HepG2 (cell line): ENCODE measurements around the gene TMEM218. TPM values are rescaled to one million over a fixed set of nuclear protein-coding genes. Genes with fewer than 3 reads are reported as not detected.

Experiments used
- ATAC-seq: fragments of 200-7000 bp; cut with Tn5 transposase; 3 replicates; pipeline ENCODE4 v1.9.1; 2020; ENCODE audit warnings: mild to moderate bottlenecking, moderate library complexity
- BruUV-seq: library from RNA; stranded (reverse); fragments of 400-500 nt; replicated peaks from 2 replicates; lab custom pipeline; 2021; lab: Mats Ljungman, UMichigan
- CTCF ChIA-PET: fragments of 300-600 bp; formaldehyde crosslinking; extraction: SDS; loops from one replicate; lab custom pipeline; 2021; ENCODE audit warnings: low total read pairs, inconsistent platforms, low intra/inter-chr PET ratio; lab: Yijun Ruan, JAX
- POLR2A ChIA-PET: fragments of 350-600 bp; sonication (Branson Sonifier 250); formaldehyde crosslinking; loops from one replicate; lab custom pipeline; 2020; ENCODE audit warnings: antibody characterized with exemption, inconsistent platforms; lab: Yijun Ruan, JAX
- DNase-seq: peaks from one replicate; pipeline ENCODE4 v3.0.0-alpha.2; 2015; ENCODE audit warnings: low spot score
- FAIRE-seq: peaks from 3 replicates; lab custom pipeline; 2011; peaks lifted over from hg19 to GRCh38; lab: Jason Lieb, UNC
- H2AFZ ChIP-seq: one replicate; pipeline ENCODE4 v1.6.1; 2011; ENCODE audit warnings: low read length, inconsistent platforms
- H3K27ac ChIP-seq: fragments of 300-600 bp; 3 replicates; pipeline ENCODE4 v1.8.0; 2011; ENCODE audit warnings: mixed run types, mild to moderate bottlenecking, mixed read lengths, low read length, inconsistent platforms; ENCODE audit not compliant: insufficient read depth; ENCODE audit errors: extremely low read length
- H3K27me3 ChIP-seq, 2 experiments: fragments of 200-600 bp in 1 of 2; 2 replicates in 1 of 2; 3 replicates in 1 of 2; pipeline versions ENCODE4 v1.6.0 to v1.8.0; 2011; ENCODE audit warnings: low read length in 2 of 2, mild to moderate bottlenecking in 2 of 2, moderate library complexity in 2 of 2, inconsistent platforms in 1 of 2; ENCODE audit not compliant: insufficient read depth in 2 of 2, control insufficient read depth in 1 of 2
- H3K36me3 ChIP-seq, 2 experiments: fragments of 200-600 bp in 1 of 2; replicated peaks in 1 of 2; 2 replicates in 1 of 2; 3 replicates in 1 of 2; pipeline versions ENCODE4 v1.5.1 to v1.8.0; 2011; ENCODE audit warnings: low read length in 2 of 2, inconsistent platforms in 1 of 2; ENCODE audit not compliant: insufficient read depth in 2 of 2, control insufficient read depth in 1 of 2
- H3K4me1 ChIP-seq: 2 replicates; pipeline ENCODE4 v1.5.1; 2012; ENCODE audit warnings: low read length, inconsistent platforms; ENCODE audit not compliant: insufficient read depth
- H3K4me2 ChIP-seq: 2 replicates; pipeline ENCODE4 v1.6.0; 2011; ENCODE audit warnings: low read depth, low read length, inconsistent platforms
- H3K4me3 ChIP-seq, 3 experiments: fragments of 200-600 bp in 1 of 3; sonication (generic), shearing (Covaris generic) in 1 of 3; replicated peaks in 1 of 3; 2 replicates each; pipeline ENCODE4 v1.5.1; 2011 to 2016; ENCODE audit warnings: low read length in 3 of 3, inconsistent platforms in 2 of 3, low read depth in 2 of 3, mild to moderate bottlenecking in 2 of 3, control low read depth in 1 of 3, mixed read lengths in 1 of 3; ENCODE audit not compliant: insufficient read depth in 1 of 3
- H3K79me2 ChIP-seq: one replicate; pipeline ENCODE4 v1.6.1; 2011; ENCODE audit warnings: low read length, inconsistent platforms; ENCODE audit not compliant: insufficient read depth
- H3K9ac ChIP-seq: 2 replicates; pipeline ENCODE4 v1.6.0; 2011; ENCODE audit warnings: mild to moderate bottlenecking, low read depth, low read length, inconsistent platforms; ENCODE audit not compliant: insufficient read depth
- H3K9me3 ChIP-seq: 2 replicates; pipeline ENCODE4 v1.5.1; 2012; ENCODE audit warnings: mild to moderate bottlenecking, low read length
- H4K20me1 ChIP-seq: 2 replicates; pipeline ENCODE4 v1.6.0; 2011; ENCODE audit warnings: inconsistent platforms, mild to moderate bottlenecking, low read length, moderate library complexity; ENCODE audit not compliant: insufficient read depth
- AGO1 ChIP-seq: fragments of 200-400 bp; formaldehyde crosslinking; IDR thresholded peaks from 2 replicates; pipeline ENCODE4 v1.6.1; 2017; ENCODE audit warnings: mild to moderate bottlenecking, low read depth, low read length, moderate library complexity; ENCODE audit not compliant: poor library complexity, severe bottlenecking
- ASH2L ChIP-seq: fragments of 300-600, 200-600 bp; sonication (generic); IDR thresholded peaks from 2 replicates; pipeline ENCODE4 v1.7.0; 2017; ENCODE audit warnings: low read depth, mild to moderate bottlenecking, moderate library complexity, mixed read lengths, low read length; ENCODE audit not compliant: insufficient read length
- DMAP1 ChIP-seq: IDR thresholded peaks from 2 replicates; pipeline ENCODE4 v1.6.1; 2016
- MAFG ChIP-seq: sonication (generic); formaldehyde crosslinking; IDR thresholded peaks from 2 replicates; pipeline ENCODE4 v1.5.1; 2020; ENCODE audit warnings: mild to moderate bottlenecking, missing genetic modification reagents
- REPIN1 ChIP-seq: sonication (generic); formaldehyde crosslinking; IDR thresholded peaks from 2 replicates; pipeline ENCODE4 v1.8.0; 2022; ENCODE audit warnings: missing genetic modification reagents, low read depth, mild to moderate bottlenecking, borderline replicate concordance
- SATB2 ChIP-seq: sonication (generic); formaldehyde crosslinking; IDR thresholded peaks from 2 replicates; pipeline ENCODE4 v1.5.0; 2020; ENCODE audit warnings: missing genetic modification reagents
- ZNF17 ChIP-seq: sonication (generic); formaldehyde crosslinking; IDR thresholded peaks from 2 replicates; pipeline ENCODE4 v1.5.0; 2020; ENCODE audit warnings: mild to moderate bottlenecking, missing genetic modification reagents
- ZNF282 ChIP-seq: fragments of 450-650 bp; IDR thresholded peaks from 2 replicates; pipeline ENCODE4 v1.6.1; 2018; ENCODE audit not compliant: partially characterized antibody
- ZNF343 ChIP-seq: sonication (generic); formaldehyde crosslinking; IDR thresholded peaks from 2 replicates; pipeline ENCODE4 v1.4.0; 2020; ENCODE audit warnings: mild to moderate bottlenecking, missing genetic modification reagents
- ZNF431 ChIP-seq: sonication (generic); formaldehyde crosslinking; IDR thresholded peaks from 2 replicates; pipeline ENCODE4 v1.9.0; 2022; ENCODE audit warnings: missing genetic modification reagents, low read depth, mild to moderate bottlenecking, borderline replicate concordance
- ZNF773 ChIP-seq: sonication (generic); formaldehyde crosslinking; IDR thresholded peaks from 2 replicates; pipeline ENCODE4 v1.4.0; 2020; ENCODE audit warnings: missing genetic modification reagents, borderline replicate concordance
- ZNF788 ChIP-seq: sonication (generic); formaldehyde crosslinking; IDR thresholded peaks from 2 replicates; pipeline ENCODE4 v1.5.0; 2020; ENCODE audit warnings: mild to moderate bottlenecking, missing genetic modification reagents, borderline replicate concordance
- WGBS: methylation state at CpG from one replicate; pipeline ENCODE4 v1.1.6; 2017; ENCODE audit warnings: low lambda C conversion rate; 5-methylcytosine and 5-hydroxymethylcytosine counted together
- in situ Hi-C: cut with HindIII; loops from 2 replicates; pipeline ENCODE4 v1.10.0; 2017; ENCODE audit warnings: low pct_unique_long_range_greater_than_20kb; ENCODE audit not compliant: extremely low pct_ligation_motif_present
- intact Hi-C: fragments of 100-400 bp; cut with micrococcal nuclease; formaldehyde crosslinking; loops from one replicate; pipeline ENCODE4 v1.10.0; 2022; ENCODE audit not compliant: unreplicated experiment
- polyA plus RNA-seq, 8 experiments: library from polyadenylated mRNA; depleted of rRNA in 3 of 8; stranded (reverse) in 7 of 8; unstranded in 1 of 8; fragments of >200 nt; fragmentation: Illumina TruSeq in 4 of 8; extraction: Trizol in 4 of 8; gene quantifications; 2 replicates each; pipeline versions ENCODE4 v1.2.1 to v1.2.3, GENCODE V29; 2011 to 2016; ENCODE audit warnings: low read depth in 4 of 8, missing spikeins in 1 of 8, mixed read lengths in 1 of 8; ENCODE audit not compliant: insufficient read depth in 1 of 8
- total RNA-seq, 5 experiments: library from RNA; depleted of rRNA; stranded (reverse); fragments of >200 nt; fragmentation: Illumina TruSeq; extraction: Trizol; gene quantifications; 2 replicates each; pipeline ENCODE4 v1.2.3, GENCODE V29; 2016; ENCODE audit warnings: low read depth in 1 of 5
- TF ChIP-seq, protein P1 (sequence below): sonication (generic); formaldehyde crosslinking; IDR thresholded peaks from 2 replicates; pipeline ENCODE4 v1.4.0; 2020; ENCODE audit warnings: missing genetic modification reagents
- TF ChIP-seq, protein P2 (sequence below): sonication (generic); formaldehyde crosslinking; IDR thresholded peaks from 2 replicates; pipeline ENCODE4 v1.4.0; 2020; ENCODE audit warnings: missing genetic modification reagents

TMEM218 gene
- total and polyA plus RNA-seq, 2 of the 13 experiments (the other 11 are each of a cell fraction or from before 2014, with no cell fraction given), result 11.8 to 14.0 TPM

DNA sequence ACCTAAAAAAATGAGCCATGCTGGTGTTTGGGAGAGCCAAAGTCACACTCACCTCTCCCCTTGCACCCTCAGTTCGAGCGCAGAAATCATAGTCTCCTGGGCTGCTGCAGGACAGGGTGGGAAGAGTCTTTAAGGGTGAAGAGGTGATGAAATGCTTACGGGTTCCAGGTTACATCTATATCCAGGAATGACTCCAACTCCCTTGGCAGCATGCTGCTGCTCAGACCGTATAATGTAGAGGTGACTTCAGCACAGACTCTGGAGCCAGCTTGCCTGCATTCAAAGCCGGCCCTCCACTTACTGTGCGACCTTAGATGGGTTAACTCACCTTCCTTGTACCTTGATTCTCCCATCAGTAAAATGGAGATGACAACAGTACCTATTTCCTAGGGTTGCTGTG lies 35.9 kb upstream of the TMEM218 start (continued):
- TF ChIP-seq, protein P1, sequence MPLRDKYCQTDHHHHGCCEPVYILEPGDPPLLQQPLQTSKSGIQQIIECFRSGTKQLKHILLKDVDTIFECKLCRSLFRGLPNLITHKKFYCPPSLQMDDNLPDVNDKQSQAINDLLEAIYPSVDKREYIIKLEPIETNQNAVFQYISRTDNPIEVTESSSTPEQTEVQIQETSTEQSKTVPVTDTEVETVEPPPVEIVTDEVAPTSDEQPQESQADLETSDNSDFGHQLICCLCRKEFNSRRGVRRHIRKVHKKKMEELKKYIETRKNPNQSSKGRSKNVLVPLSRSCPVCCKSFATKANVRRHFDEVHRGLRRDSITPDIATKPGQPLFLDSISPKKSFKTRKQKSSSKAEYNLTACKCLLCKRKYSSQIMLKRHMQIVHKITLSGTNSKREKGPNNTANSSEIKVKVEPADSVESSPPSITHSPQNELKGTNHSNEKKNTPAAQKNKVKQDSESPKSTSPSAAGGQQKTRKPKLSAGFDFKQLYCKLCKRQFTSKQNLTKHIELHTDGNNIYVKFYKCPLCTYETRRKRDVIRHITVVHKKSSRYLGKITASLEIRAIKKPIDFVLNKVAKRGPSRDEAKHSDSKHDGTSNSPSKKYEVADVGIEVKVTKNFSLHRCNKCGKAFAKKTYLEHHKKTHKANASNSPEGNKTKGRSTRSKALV (CRISPR knock-in tag), result no peak
- TF ChIP-seq ZNF431 (CRISPR knock-in tag), result no peak
- no peak for TF ChIP-seq ASH2L
- TF ChIP-seq, protein P2, sequence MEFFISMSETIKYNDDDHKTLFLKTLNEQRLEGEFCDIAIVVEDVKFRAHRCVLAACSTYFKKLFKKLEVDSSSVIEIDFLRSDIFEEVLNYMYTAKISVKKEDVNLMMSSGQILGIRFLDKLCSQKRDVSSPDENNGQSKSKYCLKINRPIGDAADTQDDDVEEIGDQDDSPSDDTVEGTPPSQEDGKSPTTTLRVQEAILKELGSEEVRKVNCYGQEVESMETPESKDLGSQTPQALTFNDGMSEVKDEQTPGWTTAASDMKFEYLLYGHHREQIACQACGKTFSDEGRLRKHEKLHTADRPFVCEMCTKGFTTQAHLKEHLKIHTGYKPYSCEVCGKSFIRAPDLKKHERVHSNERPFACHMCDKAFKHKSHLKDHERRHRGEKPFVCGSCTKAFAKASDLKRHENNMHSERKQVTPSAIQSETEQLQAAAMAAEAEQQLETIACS (CRISPR knock-in tag), result no peak
- no peak for TF ChIP-seq AGO1
- no peak for TF ChIP-seq DMAP1 (CRISPR knock-in tag)

DNA sequence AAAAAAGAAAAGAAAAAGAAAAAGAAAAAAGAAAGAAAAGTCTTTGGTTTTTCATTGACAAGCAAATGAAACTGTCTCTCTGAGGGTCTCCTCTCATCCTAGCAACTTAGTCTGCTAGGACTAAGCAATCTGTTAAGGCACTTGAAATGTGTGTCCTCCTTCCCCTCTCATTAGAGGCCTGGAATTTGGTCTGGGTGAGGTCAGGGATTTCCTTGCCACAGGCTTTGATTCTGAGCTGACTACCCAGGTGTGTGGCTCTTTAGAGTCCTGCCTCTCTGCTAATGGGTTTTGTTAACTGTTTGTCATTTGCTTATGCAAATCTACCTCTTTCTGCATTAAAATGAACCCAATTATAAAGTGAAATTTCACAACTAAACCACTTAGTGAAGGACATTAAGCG lies 34.8 kb upstream of the TMEM218 start:
- POLR2A ChIA-PET, result no interaction called here
- H3K36me3 ChIP-seq, result no peaks in the 10 kb centered on the region
- no peak for ATAC-seq
- peaks cover 4 to 41% of the 10 kb centered on the region in 2 experiments; a peak in 4 of 5 replicates for H3K27me3 ChIP-seq
- no peak for DNase-seq
- H3K9me3 ChIP-seq, result no peaks in the 10 kb centered on the region
- H3K79me2 ChIP-seq, result no peaks in the 10 kb centered on the region
- TF ChIP-seq ZNF343, result no peak
- no peak for TF ChIP-seq REPIN1
- no peak for TF ChIP-seq SATB2 (CRISPR knock-in tag)
- no peak for TF ChIP-seq ZNF17
- TF ChIP-seq ZNF788 (CRISPR knock-in tag), result no peak
- no peak for TF ChIP-seq ZNF773 (CRISPR knock-in tag)
- no peak for TF ChIP-seq ZNF282
- TF ChIP-seq MAFG, result no peak
- TF ChIP-seq, all 625 proteins: peak for 0
- WGBS, result 69% methylated on average over 1 of the region's 1 CpG
- CTCF ChIA-PET, result no interaction called here
- intact Hi-C loops, result no loop called here
- no peak for FAIRE-seq
- Histone ChIP-seq H3K9ac (no peak overlapping the region), H4K20me1 (no peaks in the 10 kb centered on the region), H3K4me3 (no peak overlapping the region), H2AFZ (no peak overlapping the region), H3K4me1 (peaks cover 5% of the 10 kb centered on the region; the same call in 1 of the 2 replicates), H3K27ac (no peak overlapping the region), H3K4me2 (no peak overlapping the region)
- in situ Hi-C loops, result loop anchor here (10.0 kb wide), 1 partner anchor 171 kb away; no protein-coding TSS in a partner anchor
- no TSS peak for BruUV-seq
